Measurements from ENCODE around the gene EFCAB7. TPM values are rescaled to one million over a fixed set of nuclear protein-coding genes. Genes with fewer than 3 reads are reported as not detected.

Gene EFCAB7
- total RNA-seq, 1 donor from 2014 or later: 4.7 TPM

DNA sequence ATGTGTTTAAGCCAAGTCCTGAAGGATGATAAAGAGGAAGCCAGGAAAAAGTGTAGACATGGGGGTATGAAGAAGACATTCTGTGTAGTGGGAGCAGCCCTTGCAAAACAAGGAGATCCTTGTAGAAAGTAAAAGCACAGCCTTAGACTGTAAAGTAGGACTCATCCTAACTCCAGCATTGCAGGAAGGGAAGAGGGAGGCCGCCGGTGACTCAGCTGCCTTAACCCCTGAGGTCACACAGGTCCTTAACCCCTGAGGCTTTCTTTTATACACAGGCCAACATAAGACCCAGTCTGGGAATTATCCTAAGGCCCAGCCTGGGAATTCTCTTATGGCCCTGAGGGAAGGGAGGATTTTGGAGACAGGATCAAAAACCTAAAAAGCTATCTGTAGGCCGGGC lies 87.9 kb downstream of the EFCAB7 start:
- H3K4me1 Mint-ChIP-seq (ENCODE audit: unreplicated experiment): peaks cover 3% of the 10 kb centered on the region
- no peak overlapping the region for H3K27ac Mint-ChIP-seq (ENCODE audit: unreplicated experiment)
- H3K4me3 Mint-ChIP-seq (ENCODE audit: unreplicated experiment): no peak overlapping the region
- no peaks in the 10 kb centered on the region for H3K36me3 Mint-ChIP-seq (ENCODE audit: low read depth, unreplicated experiment)
- no peak for DNase-seq (ENCODE audit: low spot score)
- H3K9me3 Mint-ChIP-seq (ENCODE audit: unreplicated experiment): no peaks in the 10 kb centered on the region
- TF ChIP-seq, protein P1, sequence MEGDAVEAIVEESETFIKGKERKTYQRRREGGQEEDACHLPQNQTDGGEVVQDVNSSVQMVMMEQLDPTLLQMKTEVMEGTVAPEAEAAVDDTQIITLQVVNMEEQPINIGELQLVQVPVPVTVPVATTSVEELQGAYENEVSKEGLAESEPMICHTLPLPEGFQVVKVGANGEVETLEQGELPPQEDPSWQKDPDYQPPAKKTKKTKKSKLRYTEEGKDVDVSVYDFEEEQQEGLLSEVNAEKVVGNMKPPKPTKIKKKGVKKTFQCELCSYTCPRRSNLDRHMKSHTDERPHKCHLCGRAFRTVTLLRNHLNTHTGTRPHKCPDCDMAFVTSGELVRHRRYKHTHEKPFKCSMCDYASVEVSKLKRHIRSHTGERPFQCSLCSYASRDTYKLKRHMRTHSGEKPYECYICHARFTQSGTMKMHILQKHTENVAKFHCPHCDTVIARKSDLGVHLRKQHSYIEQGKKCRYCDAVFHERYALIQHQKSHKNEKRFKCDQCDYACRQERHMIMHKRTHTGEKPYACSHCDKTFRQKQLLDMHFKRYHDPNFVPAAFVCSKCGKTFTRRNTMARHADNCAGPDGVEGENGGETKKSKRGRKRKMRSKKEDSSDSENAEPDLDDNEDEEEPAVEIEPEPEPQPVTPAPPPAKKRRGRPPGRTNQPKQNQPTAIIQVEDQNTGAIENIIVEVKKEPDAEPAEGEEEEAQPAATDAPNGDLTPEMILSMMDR (IDR thresholded peaks at IDR 0.05; ENCODE audit: unreplicated experiment): no peak
- no peaks in the 10 kb centered on the region for H3K27me3 Mint-ChIP-seq (ENCODE audit: unreplicated experiment)

DNA sequence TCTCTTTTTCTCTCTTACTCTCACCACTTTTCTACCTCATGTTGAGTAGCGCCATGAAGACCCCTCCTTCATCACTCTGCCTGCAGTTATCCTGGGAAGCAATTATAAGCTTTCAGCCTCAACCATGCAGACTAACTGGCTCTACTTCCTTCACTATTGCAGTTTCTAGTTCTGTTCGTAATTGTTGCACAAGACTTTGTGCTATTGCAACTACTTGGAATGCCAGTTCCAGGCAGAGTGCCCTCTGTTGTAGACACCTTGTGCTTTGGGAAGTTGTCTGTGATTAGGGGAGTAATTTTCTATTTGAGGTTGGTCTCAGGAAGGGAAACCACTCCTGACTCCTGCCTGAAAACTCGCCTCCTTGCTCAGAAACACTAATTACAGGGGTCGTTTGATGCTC lies 89.2 kb downstream of the EFCAB7 start:
- Mint-ChIP-seq H3K27ac (ENCODE audit: unreplicated experiment) (no peak overlapping the region), H3K36me3 (ENCODE audit: low read depth, unreplicated experiment) (no peaks in the 10 kb centered on the region), H3K9me3 (ENCODE audit: unreplicated experiment) (no peaks in the 10 kb centered on the region), H3K4me1 (ENCODE audit: unreplicated experiment) (peaks cover 8% of the 10 kb centered on the region), H3K27me3 (ENCODE audit: unreplicated experiment) (no peaks in the 10 kb centered on the region), H3K4me3 (ENCODE audit: unreplicated experiment) (no peak overlapping the region)
- TF ChIP-seq, protein P1 (IDR thresholded peaks at IDR 0.05; ENCODE audit: unreplicated experiment): no peak
- no peak for DNase-seq (ENCODE audit: low spot score)

DNA sequence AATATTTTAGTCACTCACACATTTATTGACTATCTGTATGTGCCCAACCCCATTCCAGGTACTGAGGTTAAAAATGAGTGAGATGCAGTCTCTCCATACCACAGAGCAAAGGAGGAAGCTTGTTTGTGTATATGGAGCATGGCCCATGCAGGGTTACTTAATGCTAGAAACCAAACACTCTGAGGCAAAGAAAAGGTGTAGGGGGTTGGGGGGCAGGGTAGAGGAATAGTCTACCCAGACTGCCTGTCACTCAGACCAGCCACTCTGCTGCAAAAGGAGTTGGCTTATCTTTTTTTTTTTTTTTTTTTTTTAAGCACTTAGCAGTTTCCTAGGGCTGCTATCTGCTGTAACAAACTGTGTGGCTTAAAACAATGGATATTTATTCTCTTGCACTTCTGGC lies 89.6 kb downstream of the EFCAB7 start:
- H3K27ac Mint-ChIP-seq (ENCODE audit: unreplicated experiment): no peak overlapping the region
- H3K4me1 Mint-ChIP-seq (ENCODE audit: unreplicated experiment): peaks cover 8% of the 10 kb centered on the region
- no peaks in the 10 kb centered on the region for H3K36me3 Mint-ChIP-seq (ENCODE audit: low read depth, unreplicated experiment)
- DNase-seq (ENCODE audit: low spot score): no peak
- no peaks in the 10 kb centered on the region for H3K27me3 Mint-ChIP-seq (ENCODE audit: unreplicated experiment)
- H3K4me3 Mint-ChIP-seq (ENCODE audit: unreplicated experiment): no peak overlapping the region
- no peaks in the 10 kb centered on the region for H3K9me3 Mint-ChIP-seq (ENCODE audit: unreplicated experiment)
- TF ChIP-seq, protein P1 (IDR thresholded peaks at IDR 0.05; ENCODE audit: unreplicated experiment): no peak

DNA sequence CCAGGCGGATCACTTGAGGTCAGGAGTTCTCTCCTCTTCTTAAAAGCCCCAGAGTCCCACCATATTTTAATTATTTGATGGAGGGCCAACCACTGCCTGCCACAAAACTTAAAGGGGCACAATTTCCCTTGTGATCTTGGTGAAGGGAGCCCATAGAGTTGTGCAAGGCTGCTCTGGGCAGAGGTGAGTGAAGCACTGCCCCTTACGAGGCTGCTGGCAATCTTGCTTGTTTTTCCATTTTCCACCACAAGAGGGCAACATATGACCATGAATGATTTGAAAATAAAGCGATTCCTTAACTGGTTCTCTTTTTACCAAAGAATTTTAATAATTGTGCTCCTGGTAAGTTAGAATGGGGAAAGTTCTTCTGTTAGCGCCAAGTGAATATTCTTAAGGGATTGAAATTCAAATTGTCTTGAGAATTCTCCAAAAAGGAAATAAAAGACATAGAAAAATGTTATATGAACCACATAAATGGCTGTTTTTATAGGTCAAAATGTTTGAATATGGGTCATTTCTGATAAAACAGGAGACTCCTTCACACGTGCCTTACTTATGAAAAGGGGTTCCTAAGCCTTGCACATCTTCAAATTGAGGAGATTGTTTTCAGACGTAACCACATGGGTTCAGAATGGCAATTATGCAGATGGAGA lies 92.6 kb downstream of the EFCAB7 start:
- Mint-ChIP-seq H3K36me3 (ENCODE audit: low read depth, unreplicated experiment) (no peaks in the 10 kb centered on the region), H3K9me3 (ENCODE audit: unreplicated experiment) (no peaks in the 10 kb centered on the region), H3K27ac (ENCODE audit: unreplicated experiment) (no peak overlapping the region), H3K4me3 (ENCODE audit: unreplicated experiment) (no peak overlapping the region), H3K27me3 (ENCODE audit: unreplicated experiment) (peaks cover 2% of the 10 kb centered on the region), H3K4me1 (ENCODE audit: unreplicated experiment) (peaks cover 8% of the 10 kb centered on the region)
- TF ChIP-seq, protein P1 (IDR thresholded peaks at IDR 0.05; ENCODE audit: unreplicated experiment): peak; percentile 98
- peak; percentile 77 for DNase-seq (ENCODE audit: low spot score)

DNA sequence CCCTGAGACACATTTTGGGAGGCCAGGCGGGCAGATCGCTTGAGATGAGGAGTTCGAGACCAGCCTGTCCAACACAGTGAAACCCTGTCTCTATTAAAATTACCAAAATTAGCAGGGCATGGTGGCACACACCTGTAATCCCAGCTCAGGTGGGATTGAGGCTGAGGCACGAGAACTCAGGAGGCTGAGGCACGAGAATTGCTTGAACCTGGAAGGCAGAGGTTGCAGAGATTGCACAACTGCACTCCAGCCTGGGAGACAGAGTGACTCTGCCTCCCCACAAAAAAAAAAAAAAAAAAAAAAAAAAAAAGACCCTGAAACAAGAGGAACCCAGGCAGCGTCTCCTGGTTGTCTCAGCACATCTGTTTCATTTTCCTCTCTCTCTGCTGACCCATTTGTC lies 94.1 kb downstream of the EFCAB7 start:
- Mint-ChIP-seq H3K4me1 (ENCODE audit: unreplicated experiment) (peaks cover 8% of the 10 kb centered on the region), H3K36me3 (ENCODE audit: low read depth, unreplicated experiment) (no peaks in the 10 kb centered on the region), H3K27ac (ENCODE audit: unreplicated experiment) (no peak overlapping the region), H3K27me3 (ENCODE audit: unreplicated experiment) (peaks cover 2% of the 10 kb centered on the region), H3K9me3 (ENCODE audit: unreplicated experiment) (no peaks in the 10 kb centered on the region), H3K4me3 (ENCODE audit: unreplicated experiment) (no peak overlapping the region)
- DNase-seq (ENCODE audit: low spot score): no peak
- TF ChIP-seq, protein P1 (IDR thresholded peaks at IDR 0.05; ENCODE audit: unreplicated experiment): no peak

All from endothelial cell (in vitro differentiated cells).